Stimulated activated CD4-positive, alpha-beta T cell treated with anti-CD3 and anti-CD28 coated beads, Interleukin-2, amount 100 ng/mL, for 48 hours (primary cell): ENCODE data around the gene SPDYE4.

Experiments used
- DNase-seq, 2 donors: peaks; one replicate each; pipeline ENCODE4 v3.0.0-alpha.2; 2020

SPDYE4 gene

GRCh38 chr17:8782176-8782575 is 23.8 kb upstream of the SPDYE4 start:
- DNase-seq: no peak

DNA sequence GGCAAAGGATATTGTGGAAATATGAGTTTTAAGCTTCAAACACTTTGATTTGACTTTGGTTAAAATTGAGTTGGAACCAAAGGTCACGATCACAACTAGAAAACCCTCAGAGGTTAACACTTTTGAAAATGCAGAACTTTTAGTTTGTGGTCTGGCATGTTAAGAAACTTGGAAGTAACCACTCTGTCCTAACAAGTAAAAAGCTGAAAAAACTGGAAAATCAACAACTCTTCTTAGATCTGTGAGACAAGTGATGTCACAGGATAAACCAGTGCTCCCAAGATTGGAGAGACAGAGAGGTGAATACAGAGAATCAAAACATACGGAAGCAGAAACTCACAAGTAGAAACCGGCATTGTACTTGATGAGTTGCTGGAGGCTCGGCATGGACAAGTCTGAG is 23.4 kb upstream of the SPDYE4 start:
- DNase-seq: no peak

GRCh38 chr17:8776881-8777280 is 18.5 kb upstream of the SPDYE4 start:
- DNase-seq: no peak

DNA sequence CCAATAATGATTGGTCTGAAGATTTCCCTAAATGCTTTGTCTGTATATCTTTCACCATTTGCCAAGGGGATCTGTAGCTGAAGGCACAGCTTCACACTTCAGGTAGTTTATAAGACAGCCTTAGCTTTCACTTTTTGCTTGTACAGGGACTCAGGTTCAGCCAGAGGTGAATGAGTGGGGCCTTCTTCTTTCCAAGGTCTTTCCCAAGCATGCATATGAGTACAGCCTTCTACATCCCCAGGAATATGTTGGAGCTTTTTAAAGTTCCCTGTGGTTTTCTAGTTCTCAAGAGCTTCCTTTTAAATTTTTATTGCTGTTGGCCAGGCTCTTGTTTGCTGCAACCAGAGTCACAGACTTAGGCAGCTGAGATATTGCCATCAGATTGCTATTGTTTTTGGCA is 17.9 kb upstream of the SPDYE4 start:
- no peak for DNase-seq

DNA sequence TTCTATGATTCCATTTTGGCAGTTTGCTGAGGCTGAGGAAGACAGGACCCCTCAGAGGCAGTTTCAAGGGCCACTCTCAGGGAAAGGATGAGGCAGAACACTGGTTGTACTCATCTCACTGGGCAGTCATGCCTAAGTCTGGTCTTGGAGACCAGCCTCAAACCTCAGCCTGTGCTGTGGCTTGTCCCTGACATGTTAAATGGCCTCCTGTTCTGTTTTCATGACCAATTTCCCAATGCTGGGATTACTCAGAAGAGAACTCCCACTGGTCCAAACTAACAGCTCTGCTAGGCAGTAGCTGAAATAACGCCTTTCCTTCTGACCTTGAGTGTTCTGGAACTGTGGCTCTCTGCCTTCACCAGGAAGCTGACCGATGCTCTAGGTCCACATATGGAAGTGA is 8.4 kb upstream of the SPDYE4 start:
- DNase-seq: no peak

DNA sequence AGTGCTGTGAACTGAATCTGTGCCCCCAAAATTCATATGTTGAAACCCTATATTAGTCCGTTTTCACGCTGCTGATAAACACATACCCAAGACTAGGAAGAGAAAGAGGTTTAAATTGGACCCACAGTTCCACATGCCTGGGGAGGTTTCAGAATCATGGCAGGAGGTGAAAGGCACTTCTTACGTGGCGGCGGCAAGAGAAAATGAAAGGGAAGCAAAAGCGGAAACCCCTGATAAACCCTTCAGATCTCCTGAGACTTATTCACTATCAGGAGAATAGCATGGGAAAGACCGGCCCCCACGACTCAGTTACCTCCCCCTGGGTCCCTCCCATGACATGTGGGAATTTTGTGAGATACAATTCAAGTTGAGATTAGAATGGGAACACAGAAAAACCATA is 3.7 kb upstream of the SPDYE4 start:
- no peak for DNase-seq

DNA sequence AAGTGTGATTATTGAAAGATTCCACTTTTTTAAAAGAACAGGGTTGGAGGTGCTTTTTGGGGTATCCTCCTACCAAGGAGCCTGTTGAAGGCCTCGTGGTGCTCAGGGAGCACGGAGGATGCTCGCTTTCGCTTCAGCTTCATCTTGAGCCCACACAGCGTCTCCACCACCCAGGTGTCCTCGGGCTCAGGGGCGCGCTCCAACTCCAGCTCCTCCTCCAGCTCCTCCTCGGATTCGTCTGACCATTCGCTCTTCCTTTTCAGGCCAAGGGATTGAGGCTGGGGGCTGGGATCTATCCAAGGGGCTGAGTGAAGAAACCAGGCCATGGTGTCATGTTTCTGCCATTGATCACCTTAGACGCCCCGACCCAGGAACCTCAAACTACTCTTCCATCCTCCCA is 1.2 kb downstream of the SPDYE4 start:
- DNase-seq: no peak

DNA sequence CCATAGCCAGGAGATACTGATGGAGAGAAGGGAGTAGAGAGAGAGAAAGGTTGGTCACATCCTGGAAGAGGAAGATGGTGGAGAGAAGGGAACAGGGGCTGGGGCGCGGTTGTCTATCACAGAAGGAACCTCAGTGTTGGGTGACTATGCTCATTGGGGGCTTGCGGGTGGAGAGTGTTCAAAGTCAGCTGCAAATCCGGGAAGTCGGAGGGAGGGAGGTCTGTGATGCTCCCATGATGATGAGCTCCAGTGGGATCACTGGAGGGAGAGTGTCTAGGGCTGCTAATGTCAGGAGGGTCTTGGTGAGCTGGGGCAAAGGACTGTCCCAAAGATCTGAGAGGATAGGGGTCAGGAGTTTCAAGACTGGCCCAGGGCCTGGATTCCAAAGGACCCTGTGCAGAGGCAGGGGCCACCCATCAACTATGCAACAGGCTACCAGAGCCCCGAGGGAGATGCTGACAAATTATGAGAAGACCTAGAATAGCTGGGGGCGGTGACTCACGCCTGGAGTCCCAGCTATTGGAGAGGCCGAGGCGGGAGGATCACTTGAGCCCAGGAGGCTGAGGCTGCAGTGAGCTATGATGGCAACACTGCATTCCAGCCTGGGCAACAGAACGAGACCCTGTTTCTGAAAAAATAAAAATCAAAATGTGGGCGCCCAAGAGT is 2.6 kb downstream of the SPDYE4 start:
- DNase-seq: no peak

GRCh38 chr17:8754890-8755289 is 3.5 kb downstream of the SPDYE4 start:
- no peak for DNase-seq

DNA sequence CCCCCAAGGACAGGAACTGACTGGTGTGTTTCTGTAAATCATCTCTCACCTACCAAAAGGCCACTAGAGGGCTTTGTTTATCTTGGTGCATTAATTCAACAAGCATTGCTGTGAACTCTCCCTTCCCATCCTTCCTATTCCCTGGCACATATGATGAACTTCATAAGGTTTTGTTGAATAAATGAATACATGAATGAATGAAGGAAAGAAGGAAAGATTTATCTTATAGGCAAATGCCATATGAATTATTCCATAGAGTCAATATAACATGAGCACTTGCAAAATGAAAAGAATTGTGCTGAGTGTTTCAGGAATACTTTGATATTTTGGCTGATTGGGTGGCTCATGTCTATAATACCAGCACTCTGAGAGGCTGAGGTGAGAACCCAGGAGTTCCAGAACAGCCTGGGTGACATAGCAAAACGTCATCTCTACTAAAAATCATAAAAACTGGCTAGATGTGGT is 4.3 kb downstream of the SPDYE4 start:
- no peak for DNase-seq

- no peak for DNase-seq
Measured at GRCh38 chr17:8753136-8753975, 5.0 kb downstream of the SPDYE4 start.

DNA sequence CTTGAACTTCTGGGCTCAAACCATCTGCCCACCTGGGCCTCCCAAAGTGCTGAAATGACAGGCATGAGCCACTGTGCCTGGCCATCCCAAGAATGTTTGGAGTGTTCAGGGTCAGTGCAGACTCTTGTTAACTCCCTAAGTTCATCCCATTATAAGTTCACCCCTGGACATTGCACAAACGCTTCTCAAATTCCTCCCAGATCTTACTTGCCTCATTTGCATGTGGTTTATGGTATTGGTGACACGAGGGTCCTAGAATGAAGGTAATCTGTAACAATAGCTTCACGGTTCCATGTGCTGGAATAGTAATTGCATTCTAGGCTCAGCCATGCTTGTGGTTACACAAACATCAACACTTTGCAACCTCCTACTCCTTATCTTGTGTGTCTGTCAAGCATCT is 8.7 kb downstream of the SPDYE4 start:
- DNase-seq: no peak

GRCh38 chr17:8747742-8748141 is 10.6 kb downstream of the SPDYE4 start:
- DNase-seq: no peak

DNA sequence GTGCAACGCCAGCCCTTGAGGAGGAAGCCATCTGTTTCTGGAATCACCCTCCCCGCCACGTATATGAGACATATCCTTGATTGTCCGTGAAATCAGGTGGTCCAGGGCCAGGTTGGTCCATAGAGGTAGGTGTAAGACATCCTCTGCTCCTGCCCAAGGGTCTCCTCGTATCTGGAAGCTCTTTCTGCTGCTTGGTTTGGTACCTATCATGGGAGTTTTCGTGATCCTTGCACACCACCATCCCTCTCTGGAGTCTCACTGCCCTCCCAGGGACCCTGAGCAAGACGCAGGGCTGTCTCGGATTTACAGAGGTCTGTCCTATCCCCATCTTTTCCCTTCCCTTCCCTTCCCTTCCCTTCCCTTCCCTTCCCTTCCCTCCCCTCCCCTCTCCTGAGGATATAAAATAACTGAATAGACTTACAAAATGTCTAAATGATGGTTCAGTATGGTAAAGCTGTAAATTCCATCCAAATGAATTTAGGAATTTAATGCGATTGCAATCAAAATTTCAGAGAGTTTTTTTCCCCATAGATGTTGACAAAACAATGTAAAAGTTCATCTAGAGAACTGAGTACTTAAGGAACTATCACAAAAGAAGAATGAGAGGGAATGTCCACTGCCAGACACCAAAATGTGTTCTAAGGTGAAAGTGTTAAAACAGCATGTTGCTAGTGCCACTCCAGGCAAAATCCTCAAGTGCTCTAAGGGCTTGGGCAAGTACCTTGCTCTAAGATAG is 11.7 kb downstream of the SPDYE4 start:
- DNase-seq: no peak

- DNase-seq: peak; percentile 79 to 85
Measured at GRCh38 chr17:8745586-8746500, 12.5 kb downstream of the SPDYE4 start.

DNA sequence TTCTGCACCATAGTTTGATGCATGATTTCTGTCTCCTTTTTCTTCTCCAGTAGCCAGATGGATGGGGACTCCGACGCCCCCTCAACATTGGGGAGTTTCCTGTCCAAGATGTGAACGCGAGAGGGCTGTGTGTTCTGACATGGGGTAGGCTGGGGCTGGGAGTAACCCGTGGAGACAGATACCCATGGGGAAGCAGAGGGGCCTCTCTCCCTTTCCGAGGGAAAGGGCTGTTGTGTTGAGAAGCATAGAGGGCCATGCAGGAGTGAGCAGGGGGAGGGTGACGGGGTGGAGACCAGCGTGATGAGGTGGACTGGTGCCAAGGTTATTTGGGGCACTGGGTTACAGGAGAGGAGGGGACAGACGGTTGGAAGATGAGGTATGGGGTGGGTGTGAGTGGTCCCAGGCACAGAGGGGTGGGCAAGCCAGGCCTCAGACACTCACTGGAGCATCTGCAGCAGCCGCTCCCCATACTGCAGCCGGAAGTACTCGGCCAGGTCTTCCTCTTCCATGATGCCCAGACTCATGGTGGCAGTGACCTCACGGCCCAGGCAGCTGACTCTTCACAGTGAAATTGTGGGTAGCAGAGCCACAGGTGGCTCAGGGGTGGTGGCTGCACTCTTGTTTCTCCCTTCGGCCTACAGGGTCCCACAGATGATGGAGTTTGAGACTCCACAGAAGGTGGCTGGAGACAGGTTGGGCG is 14.1 kb downstream of the SPDYE4 start:
- no peak for DNase-seq

DNA sequence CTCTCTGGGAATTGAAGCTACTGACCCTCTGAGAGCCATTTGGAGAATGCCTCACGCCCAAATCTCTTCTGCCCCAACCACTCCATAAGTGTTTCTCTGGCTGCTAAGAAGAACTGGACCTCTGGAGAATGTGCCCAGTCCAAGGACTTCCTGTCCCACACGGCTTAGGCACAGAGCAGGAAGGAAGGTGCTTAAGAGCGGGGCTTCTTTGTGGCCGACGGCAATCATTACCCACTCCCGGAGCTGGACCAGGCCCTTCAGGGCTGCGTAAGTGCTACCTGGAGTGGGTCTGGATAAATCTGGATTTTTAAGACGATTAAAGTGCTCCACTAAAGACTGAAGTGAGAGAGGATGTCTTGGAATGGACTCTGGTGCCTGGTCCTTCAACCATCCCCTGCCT is 15.5 kb downstream of the SPDYE4 start:
- DNase-seq: no peak

- DNase-seq: no peak
Measured at GRCh38 chr17:8742274-8742673, 16.1 kb downstream of the SPDYE4 start.

- DNase-seq: no peak
Measured at GRCh38 chr17:8741771-8742170, 16.6 kb downstream of the SPDYE4 start.

DNA sequence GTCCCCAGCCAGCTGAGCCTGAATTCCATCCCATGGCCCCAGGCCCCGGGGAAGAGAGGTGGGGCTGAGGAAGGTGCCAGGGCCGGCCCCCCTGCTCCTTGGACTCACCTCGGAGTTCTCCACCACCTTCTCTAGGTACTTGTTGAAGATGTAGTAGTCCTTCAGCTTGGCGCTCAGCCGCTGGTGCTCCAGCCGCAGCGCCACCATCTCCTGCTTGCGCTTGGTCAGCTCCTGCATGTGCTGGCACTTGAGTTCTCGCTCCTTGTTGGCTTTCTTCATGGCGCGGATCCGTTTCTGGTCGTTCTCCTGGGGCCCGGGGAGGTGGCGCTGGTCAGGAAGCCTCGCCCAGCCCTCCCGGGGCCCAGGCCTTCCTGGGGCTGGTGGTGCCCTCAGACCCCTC is 17.0 kb downstream of the SPDYE4 start:
- no peak for DNase-seq

DNA sequence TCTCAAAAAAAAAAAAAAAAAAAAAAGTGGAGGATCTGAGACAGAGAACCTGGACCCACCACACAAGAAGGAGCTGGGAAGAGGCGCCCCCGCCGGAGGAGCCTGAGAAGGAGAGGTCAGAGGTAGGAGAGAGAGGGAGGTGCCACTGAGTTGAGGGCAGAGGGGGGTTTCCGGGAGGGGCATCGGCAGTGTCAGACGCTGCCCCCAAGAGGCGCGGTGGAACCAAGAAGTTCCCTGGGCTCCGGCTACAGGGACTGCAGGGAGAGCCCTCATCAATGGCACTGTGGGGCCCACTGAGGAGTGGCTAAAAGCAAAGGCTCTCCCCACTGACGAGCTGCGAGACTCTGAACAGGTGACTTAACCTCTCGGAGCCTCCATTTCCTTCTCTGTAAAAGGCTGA is 17.9 kb downstream of the SPDYE4 start:
- DNase-seq: peak in 1 of 2 donors; percentile 29

- DNase-seq: no peak
Measured at GRCh38 chr17:8739097-8739496, 19.2 kb downstream of the SPDYE4 start.
